Measurements from ENCODE around the gene IFI35.
A peak's percentile ranks its signal among the peaks of the same experiment; 100 is the strongest.
"Not testable (repeated sequence)": the region's sequence is repeated elsewhere in the genome, so short reads cannot be mapped to it uniquely, and the experiment has no call there.

The IFI35 gene

DNA sequence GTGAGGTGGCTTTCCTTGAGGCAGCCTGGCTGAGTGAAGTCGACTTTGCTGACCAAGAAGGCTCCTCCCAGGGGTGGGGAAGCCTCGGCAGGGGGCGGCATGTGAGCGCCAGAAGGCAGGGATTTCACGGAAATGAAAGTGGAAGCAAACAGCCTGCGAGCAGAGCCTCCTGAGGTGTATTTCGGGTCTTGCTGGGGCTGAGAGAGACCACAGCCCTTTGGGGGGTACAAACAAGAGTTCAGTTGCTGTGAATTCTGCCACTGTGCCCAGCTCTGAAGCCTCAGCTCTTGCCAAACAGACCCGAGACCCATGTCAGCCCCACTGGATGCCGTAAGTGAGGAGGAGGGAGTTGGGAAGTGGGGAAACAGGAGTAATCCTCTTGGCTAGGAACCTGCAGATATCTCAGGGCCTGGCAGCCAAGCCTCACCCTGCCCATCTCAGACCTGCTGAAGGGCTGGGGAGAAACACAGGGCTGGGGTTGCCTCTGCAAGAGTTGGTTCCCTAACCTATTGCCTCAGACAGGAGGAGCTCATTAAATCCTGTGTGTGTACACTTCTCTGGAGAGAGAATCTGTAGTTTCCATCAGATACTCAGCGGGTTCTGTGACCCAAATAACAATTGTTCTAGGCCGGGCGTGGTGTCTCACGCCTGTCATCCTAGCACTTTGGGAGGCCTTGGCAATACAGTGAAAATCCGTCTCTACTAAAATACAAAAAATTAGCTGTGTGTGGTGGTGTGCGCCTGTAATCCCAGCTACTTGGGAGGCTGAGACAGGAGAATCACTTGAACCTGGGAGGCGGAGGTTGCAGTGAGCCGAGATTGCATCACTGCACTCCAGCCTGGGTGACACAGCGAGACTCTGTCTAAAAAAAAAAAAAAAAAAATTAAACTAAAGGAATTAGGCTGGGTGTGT, at the start of gene IFI35:
Gene IFI35, plus strand, starts transcription at position 146 of the 913 bp plus-strand sequence. Its CDS starts 164 bp downstream, at position 310.
- Mint-ChIP-seq H3K36me3 (peaks cover 29% of the 10 kb centered on the region), H3K27ac (peak within 1 kb of the TSS; percentile 99), H3K27me3 (no peaks in the 10 kb centered on the region), H3K4me1 (peaks cover 35% of the 10 kb centered on the region), H3K9me3 (no peaks in the 10 kb centered on the region), H3K4me3 (peak within 1 kb of the TSS; percentile 100)
- CTCF ChIA-PET: interaction anchor here (0.7 to 1.4 kb wide), 4 partner anchors 9 to 36 kb away, joined by 3 to 11 read pairs (median 3); partner anchors contain the start of gene RPL27
- peak; percentile 93 for DNase-seq

DNA sequence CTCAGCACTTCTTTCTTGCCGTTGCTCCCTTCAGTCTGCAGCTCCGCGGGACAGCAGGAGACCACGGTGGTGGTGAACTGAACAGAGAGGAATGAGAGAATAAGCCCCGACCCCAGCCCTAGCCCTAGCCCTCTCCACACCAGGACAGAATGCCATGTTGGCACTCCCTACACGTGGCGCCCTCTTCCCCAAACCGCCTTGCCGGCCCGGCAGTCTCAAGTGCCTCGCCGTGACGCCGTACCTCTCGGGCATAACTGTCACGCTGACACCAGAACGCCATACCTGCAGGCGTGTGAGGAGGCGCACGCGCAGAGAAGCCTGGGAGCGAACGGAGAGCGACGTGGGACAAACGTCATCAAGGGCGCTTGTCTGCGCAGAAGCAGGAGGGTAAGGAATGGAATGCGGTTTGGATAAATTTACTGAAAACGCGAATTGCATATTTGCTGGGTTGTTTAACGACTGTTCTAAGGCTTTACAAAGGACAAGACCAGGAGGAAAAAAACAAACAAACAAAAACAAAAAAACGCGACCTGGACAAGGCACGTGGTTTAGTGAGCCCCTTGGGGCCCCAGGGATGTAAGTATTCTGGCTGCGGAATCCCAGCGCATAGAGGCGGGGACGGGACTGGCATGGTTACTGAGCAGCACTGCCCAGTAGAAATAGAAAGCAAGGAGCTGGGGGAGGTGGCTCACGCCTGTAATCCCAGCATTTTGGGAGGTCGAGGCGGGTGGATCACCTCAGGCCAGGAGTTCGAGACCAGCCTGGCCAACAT, 42.2 kb upstream of the IFI35 start, which contains the start of gene AARSD1:
Gene AARSD1, minus strand, starts transcription at position 294 of the 772 bp plus-strand sequence. Its CDS starts 14 bp downstream, at position 280.
- Mint-ChIP-seq H3K36me3 (peaks cover 16% of the 10 kb centered on the region), H3K27me3 (no peaks in the 10 kb centered on the region), H3K4me3 (peak within 1 kb of the TSS; percentile 88), H3K4me1 (peaks cover 23% of the 10 kb centered on the region), H3K9me3 (no peaks in the 10 kb centered on the region), H3K27ac (peak within 1 kb of the TSS; percentile 97)
- peak; percentile 95 for DNase-seq
- CTCF ChIA-PET: no interaction called here

DNA sequence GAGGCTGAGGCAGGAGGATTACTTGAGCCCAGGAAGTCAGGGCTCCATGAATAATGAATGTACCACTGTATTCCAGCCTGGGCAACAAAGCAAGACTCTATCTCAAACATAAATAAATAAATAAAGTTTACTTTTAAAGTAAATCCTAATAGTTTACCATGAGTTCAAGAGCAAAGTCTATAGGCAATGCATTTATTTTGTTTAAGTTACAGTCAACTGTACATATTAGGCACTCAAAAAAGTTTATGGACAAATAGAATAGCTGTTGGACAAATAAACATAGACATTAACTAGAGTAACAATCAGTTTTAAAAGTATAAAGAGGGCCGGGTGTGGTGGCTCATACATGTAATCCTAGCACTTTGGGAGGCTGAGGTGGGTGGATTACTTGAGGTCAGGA, 38.7 kb upstream of the IFI35 start:
- no peak overlapping the region for H3K27ac Mint-ChIP-seq
- CTCF ChIA-PET: no interaction called here
- H3K9me3 Mint-ChIP-seq: no peaks in the 10 kb centered on the region
- H3K36me3 Mint-ChIP-seq: peaks cover 3% of the 10 kb centered on the region
- H3K4me1 Mint-ChIP-seq: peaks cover 17% of the 10 kb centered on the region
- no peak overlapping the region for H3K4me3 Mint-ChIP-seq
- no peaks in the 10 kb centered on the region for H3K27me3 Mint-ChIP-seq
- no peak for DNase-seq

DNA sequence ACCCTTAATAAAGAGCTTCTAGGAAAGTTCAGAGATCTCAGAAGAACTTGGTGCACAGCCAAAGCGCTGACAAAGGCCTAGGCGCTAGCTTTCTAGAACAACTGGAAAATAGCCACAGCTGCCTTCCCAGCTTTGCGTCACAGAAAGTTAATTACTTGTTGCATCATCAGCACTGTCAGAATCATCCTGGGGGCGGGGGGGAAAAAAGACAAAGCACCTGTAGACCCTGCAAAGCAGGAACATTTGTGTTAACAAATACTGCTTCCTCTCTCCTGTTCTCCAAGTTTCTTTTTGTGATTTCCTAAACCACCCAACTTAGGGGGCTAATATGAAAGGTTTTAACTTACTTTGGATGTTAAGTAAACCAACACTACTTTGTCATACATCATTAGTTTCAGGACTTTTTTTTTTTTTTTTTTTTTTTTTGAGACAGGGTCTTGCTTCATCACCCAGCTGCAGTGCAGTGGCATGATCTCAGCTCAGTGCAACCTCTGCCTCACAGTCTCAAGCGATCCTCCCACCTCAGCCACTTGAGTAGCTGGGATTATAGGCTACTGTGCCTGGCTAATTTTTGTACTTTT, 37.5 kb upstream of the IFI35 start:
- Mint-ChIP-seq H3K27me3 (no peaks in the 10 kb centered on the region), H3K9me3 (no peaks in the 10 kb centered on the region), H3K36me3 (no peaks in the 10 kb centered on the region), H3K4me1 (peaks cover 8% of the 10 kb centered on the region), H3K4me3 (no peak overlapping the region), H3K27ac (no peak overlapping the region)
- DNase-seq: no peak
- CTCF ChIA-PET: interaction anchor here (1.1 kb wide), 1 partner anchor 28 kb away, joined by 3 read pairs; no protein-coding TSS in a partner anchor

DNA sequence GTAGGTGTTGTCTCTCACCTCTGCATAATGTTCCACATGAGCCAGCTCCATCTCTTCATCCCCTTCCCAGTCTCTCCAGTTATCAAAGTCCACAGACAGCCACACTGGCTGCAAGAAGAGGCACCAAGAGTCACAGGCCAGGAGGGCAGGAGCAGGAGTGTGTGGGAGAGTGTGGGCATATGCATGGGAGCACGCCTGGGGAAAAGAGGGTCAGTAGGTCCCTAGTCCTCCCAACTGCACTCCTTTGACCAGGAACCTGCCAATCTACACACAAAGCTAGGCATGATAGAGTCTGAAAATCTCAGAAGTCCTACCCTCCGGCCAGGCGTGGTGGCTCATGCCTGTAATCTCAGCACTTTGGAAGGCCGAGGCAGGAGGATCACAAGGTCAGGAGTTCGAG, 35.0 kb upstream of the IFI35 start:
- Mint-ChIP-seq H3K27ac (no peak overlapping the region), H3K9me3 (no peaks in the 10 kb centered on the region), H3K27me3 (peaks cover 4% of the 10 kb centered on the region), H3K4me3 (no peak overlapping the region), H3K36me3 (no peaks in the 10 kb centered on the region), H3K4me1 (no peaks in the 10 kb centered on the region)
- CTCF ChIA-PET: no interaction called here
- DNase-seq: no peak

DNA sequence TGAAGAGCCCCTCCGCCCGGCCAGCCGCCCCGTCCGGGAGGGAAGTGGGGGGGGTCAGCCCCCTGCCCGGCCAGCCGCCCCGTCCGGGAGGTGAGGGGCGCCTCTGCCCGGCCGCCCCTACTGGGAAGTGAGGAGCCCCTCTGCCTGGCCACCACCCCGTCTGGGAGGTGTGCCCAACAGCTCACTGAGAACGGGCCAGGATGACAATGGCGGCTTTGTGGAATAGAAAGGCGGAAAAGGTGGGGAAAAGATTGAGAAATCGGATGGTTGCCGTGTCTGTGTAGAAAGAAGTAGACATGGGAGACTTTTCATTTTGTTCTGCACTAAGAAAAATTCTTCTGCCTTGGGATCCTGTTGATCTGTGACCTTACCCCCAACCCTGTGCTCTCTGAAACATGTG, 33.3 kb upstream of the IFI35 start:
- H3K9me3 Mint-ChIP-seq, H3K4me3 Mint-ChIP-seq, H3K4me1 Mint-ChIP-seq, H3K27ac Mint-ChIP-seq, CTCF ChIA-PET, H3K27me3 Mint-ChIP-seq, DNase-seq, H3K36me3 Mint-ChIP-seq: not testable (repeated sequence)

DNA sequence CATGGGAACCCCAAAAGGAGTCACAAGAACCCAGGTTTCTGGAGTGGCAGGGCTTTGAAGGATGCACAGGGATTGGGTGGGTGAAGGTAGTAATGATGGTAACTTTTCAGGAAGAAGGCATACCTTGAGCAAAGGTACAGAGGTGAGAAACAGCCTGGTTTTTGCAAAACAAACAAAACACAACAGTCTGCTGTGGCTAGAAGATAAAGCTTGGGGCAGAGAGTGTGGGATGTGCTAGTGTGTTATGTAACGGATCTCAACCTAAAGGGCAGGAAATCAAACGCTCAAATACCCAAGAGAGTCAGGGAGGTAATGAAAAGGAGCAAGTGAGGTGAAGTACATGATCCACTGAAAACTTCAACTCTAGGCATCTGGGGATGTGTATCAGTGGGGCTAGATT, 31.3 kb upstream of the IFI35 start:
- Mint-ChIP-seq H3K4me1 (peaks cover 11% of the 10 kb centered on the region), H3K27me3 (peaks cover 17% of the 10 kb centered on the region), H3K4me3 (no peak overlapping the region), H3K27ac (no peak overlapping the region), H3K36me3 (no peaks in the 10 kb centered on the region), H3K9me3 (no peaks in the 10 kb centered on the region)
- CTCF ChIA-PET: no interaction called here
- DNase-seq: no peak

DNA sequence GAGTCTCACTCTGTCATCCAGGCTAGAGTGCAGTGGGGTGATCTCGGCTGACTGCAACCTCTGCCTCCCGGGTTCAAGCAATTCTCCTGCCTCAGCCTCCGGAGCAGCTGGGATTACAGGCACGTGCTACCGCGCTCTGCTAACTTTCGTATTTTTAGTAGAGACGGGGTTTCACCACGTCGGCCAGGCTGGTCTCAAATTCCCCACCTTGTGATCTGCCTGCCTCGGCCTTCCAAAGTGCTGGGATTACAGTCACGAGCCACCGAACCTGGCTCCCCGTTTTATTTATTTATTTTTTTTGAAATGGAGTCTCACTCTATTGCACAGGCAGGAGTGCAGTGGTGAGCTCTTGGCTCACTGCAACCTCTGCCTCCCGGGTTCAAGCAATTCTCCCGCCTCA, 30.9 kb upstream of the IFI35 start:
- CTCF ChIA-PET: interaction anchor here (0.7 kb wide), 1 partner anchor 602 kb away, joined by 3 read pairs; no protein-coding TSS in a partner anchor
- H3K27me3 Mint-ChIP-seq: peaks cover 20% of the 10 kb centered on the region
- H3K27ac Mint-ChIP-seq, DNase-seq, H3K9me3 Mint-ChIP-seq, H3K4me3 Mint-ChIP-seq, H3K36me3 Mint-ChIP-seq: not testable (repeated sequence)
- H3K4me1 Mint-ChIP-seq: peaks cover 13% of the 10 kb centered on the region

DNA sequence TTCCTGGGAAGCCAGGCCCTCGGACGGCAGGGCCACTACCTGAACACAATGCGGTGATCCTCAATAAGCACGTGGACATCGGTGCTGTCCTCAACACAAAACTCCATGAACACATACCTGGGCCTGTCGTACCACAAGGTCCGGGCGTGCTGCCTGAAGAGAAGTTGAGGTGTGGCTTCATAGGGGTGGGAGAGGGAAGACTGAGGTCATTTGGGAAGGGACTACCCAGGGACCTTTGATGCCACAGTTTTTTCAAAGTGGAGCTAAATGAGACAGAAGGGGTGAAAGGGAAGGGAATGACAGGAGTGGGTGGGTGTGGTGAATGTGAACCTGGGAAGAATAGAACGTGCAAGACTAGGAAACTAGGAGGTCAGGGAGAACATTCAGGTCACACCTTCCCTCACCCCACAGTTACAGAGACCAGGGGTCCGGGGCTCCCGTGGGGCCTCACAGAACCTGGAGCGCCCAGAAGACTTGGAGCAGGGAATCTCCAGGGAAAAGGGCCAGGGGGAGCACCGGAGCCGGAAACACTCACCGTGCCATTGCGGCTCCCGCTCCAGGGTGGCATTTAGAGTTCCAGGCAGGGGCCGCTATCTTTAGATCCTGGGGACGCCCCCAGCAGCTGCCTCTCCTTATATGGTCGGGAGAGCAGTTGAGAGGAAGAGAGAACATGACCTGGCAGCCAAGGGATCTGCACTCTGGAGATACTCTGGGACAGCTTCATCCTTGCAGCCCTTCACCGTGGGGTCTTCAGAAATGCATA, 26.9 kb upstream of the IFI35 start, which contains the start of gene PTGES3L:
Gene PTGES3L, minus strand, starts transcription at position 570 of the 763 bp plus-strand sequence. Its CDS starts 27 bp downstream, at position 543.
- Mint-ChIP-seq H3K27ac (peak within 1 kb of the TSS; percentile 93), H3K36me3 (peaks cover 14% of the 10 kb centered on the region), H3K27me3 (peaks cover 20% of the 10 kb centered on the region), H3K4me3 (peak within 1 kb of the TSS; percentile 90), H3K9me3 (no peaks in the 10 kb centered on the region), H3K4me1 (peaks cover 32% of the 10 kb centered on the region)
- peak; percentile 57 for DNase-seq
- CTCF ChIA-PET: interaction anchor here (1.7 kb wide), 1 partner anchor 18 kb away, joined by 6 read pairs; the partner anchor contains the start of gene RPL27

DNA sequence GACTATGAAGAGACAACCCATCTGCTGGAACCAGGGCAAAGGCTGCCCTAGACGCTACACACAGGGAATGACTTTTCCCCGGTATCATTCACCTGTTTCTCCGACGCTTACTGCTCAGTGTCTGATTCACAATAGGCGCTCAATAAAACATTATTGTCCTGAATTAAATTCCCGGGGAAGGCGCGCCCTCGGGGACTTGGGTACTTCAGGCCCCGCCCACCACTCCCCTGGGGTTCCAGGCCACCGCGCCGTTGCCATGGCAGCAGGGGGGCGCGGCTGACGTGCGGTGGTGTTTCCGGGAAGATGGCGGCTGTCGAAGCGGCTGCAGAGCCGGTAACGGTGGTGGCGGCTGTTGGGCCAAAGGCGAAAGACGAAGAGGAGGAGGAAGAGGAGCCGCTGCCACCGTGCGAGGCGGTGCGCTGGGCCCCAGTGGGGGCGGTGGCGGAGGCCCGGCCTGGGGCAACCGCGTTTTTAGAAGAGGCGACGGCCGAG, 26.3 kb upstream of the IFI35 start, which contains the start of gene RUNDC1:
Gene RUNDC1, plus strand, starts transcription at position 292 of the 492 bp plus-strand sequence. Its CDS starts 12 bp downstream, at position 304.
- Mint-ChIP-seq H3K36me3 (peaks cover 17% of the 10 kb centered on the region), H3K27ac (peak within 1 kb of the TSS; percentile 93), H3K27me3 (peaks cover 20% of the 10 kb centered on the region), H3K4me3 (peak within 1 kb of the TSS; percentile 90), H3K4me1 (peaks cover 38% of the 10 kb centered on the region), H3K9me3 (no peaks in the 10 kb centered on the region)
- peak; percentile 94 for DNase-seq
- CTCF ChIA-PET: interaction anchor here (0.7 kb wide), 1 partner anchor 18 kb away, joined by 3 read pairs; the partner anchor contains the start of gene RPL27

DNA sequence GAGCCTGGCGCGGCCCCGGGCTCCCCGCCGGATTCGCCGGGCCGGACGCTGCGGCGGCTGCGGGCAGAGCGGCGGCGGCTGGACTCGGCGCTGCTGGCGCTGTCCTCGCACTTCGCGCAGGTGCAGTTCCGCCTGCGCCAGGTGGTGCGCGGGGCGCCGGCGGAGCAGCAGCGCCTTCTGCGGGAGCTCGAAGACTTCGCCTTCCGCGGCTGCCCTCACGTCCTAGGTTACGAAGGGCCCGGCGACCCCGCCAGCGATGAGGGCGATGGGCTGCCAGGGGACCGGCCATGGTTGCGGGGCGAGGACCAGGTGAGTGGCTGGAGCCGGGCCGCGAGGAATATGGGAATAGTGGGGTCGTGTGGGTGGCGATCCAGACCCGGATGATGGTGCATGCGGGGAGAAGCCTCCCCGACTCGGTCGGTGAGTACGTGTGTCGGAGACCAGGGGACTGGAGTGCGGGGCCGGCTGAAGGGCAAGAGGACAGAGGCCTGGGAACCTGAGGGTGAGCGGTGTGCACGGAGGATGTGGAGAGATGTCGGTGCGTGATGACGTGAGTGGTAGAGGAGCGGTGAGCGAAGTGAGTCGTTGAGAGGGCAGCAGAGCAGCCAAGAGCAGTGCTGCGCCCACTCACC, 25.7 kb upstream of the IFI35 start:
- Mint-ChIP-seq H3K36me3 (peaks cover 21% of the 10 kb centered on the region), H3K4me3 (peak overlapping the region; percentile 86), H3K27ac (peak overlapping the region; percentile 80), H3K4me1 (peaks cover 42% of the 10 kb centered on the region), H3K27me3 (peaks cover 16% of the 10 kb centered on the region), H3K9me3 (no peaks in the 10 kb centered on the region)
- CTCF ChIA-PET: interaction anchor here (0.7 kb wide), 1 partner anchor 17 kb away, joined by 3 read pairs; the partner anchor contains the start of gene RPL27
- DNase-seq: peak; percentile 74

DNA sequence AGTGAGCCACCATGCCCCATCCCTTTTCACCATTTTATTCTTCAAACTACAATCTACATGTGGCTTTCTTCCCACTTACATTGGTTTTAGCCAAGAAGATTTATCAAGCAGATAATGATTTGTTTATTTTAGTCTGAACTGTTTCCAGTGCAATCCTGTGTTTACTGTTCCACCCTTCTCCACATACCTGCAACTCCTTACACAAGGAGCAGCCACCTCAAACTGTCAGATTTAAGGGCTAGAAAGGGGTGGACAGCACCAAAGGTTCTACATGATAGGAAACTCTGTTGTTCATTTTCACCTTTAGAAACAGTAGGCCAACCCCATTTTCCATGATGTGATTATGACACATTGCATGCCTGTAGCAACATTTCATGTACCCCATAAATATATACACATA, 24.3 kb upstream of the IFI35 start:
- no peak for DNase-seq
- H3K9me3 Mint-ChIP-seq: no peaks in the 10 kb centered on the region
- no peak overlapping the region for H3K27ac Mint-ChIP-seq
- H3K4me1 Mint-ChIP-seq: peaks cover 43% of the 10 kb centered on the region
- peak overlapping the region; percentile 86 for H3K4me3 Mint-ChIP-seq
- CTCF ChIA-PET: no interaction called here
- H3K27me3 Mint-ChIP-seq: peaks cover 16% of the 10 kb centered on the region
- peaks cover 21% of the 10 kb centered on the region for H3K36me3 Mint-ChIP-seq

DNA sequence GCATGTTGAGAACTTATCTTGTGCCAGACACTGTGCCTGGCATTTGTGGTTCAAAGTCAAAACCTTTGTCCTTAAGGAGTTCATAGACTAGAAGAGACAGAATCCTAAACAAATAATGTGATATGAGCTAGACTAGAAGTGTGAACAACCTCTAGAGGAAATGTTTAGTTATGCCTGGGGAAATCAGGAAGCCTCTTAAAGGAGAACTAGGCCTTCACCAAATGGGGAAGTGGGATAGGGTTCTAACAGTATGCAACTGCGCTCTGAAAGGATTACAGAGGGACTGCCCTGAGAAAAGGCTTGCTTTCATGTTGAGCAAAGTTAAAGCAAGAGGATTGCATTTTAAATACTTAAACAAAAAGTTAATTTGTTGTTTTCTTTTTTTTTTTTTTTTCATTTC, 21.4 kb upstream of the IFI35 start:
- peaks cover 43% of the 10 kb centered on the region for H3K36me3 Mint-ChIP-seq

More for the DNA sequence above, 21.4 kb upstream of the IFI35 start:
- CTCF ChIA-PET: no interaction called here
- H3K27me3 Mint-ChIP-seq: peaks cover 3% of the 10 kb centered on the region
- peaks cover 32% of the 10 kb centered on the region for H3K4me1 Mint-ChIP-seq
- DNase-seq: no peak
- no peak overlapping the region for H3K4me3 Mint-ChIP-seq
- no peaks in the 10 kb centered on the region for H3K9me3 Mint-ChIP-seq
- no peak overlapping the region for H3K27ac Mint-ChIP-seq
